ENCODE data around the gene SH3PXD2A.
"Not testable (repeated sequence)": the region's sequence is repeated elsewhere in the genome, so short reads cannot be mapped to it uniquely, and the experiment has no call there.

SH3PXD2A gene

GRCh38 chr10:103829278-103829677 lies 26.1 kb downstream of the SH3PXD2A start:
- no peak for DNase-seq

GRCh38 chr10:103828587-103829197 lies 26.7 kb downstream of the SH3PXD2A start:
- no peak for DNase-seq

- DNase-seq: no peak
Measured at GRCh38 chr10:103828107-103828506, 27.3 kb downstream of the SH3PXD2A start.

GRCh38 chr10:103826885-103827284 lies 28.5 kb downstream of the SH3PXD2A start:
- no peak for DNase-seq

- DNase-seq: no peak
Measured at GRCh38 chr10:103824281-103824680, 31.1 kb downstream of the SH3PXD2A start.

GRCh38 chr10:103823706-103824272 lies 31.6 kb downstream of the SH3PXD2A start:
- no peak for DNase-seq

GRCh38 chr10:103822800-103823199 lies 32.6 kb downstream of the SH3PXD2A start:
- DNase-seq: no peak

GRCh38 chr10:103822107-103822716 lies 33.2 kb downstream of the SH3PXD2A start:
- no peak for DNase-seq

GRCh38 chr10:103820101-103821062 lies 35.0 kb downstream of the SH3PXD2A start:
- no peak for DNase-seq

- DNase-seq: no peak
Measured at GRCh38 chr10:103819493-103819892, 35.9 kb downstream of the SH3PXD2A start.

- DNase-seq: no peak
Measured at GRCh38 chr10:103818765-103819374, 36.5 kb downstream of the SH3PXD2A start.

- no peak for DNase-seq
Measured at GRCh38 chr10:103818105-103818504, 37.3 kb downstream of the SH3PXD2A start.

- no peak for DNase-seq
Measured at GRCh38 chr10:103816431-103816830, 38.9 kb downstream of the SH3PXD2A start.

- DNase-seq: no peak
Measured at GRCh38 chr10:103814626-103815370, 40.6 kb downstream of the SH3PXD2A start.

- DNase-seq: no peak
Measured at GRCh38 chr10:103814105-103814504, 41.3 kb downstream of the SH3PXD2A start.

GRCh38 chr10:103813312-103813711 lies 42.1 kb downstream of the SH3PXD2A start:
- not testable (repeated sequence) for DNase-seq

GRCh38 chr10:103812432-103812831 lies 42.9 kb downstream of the SH3PXD2A start:
- no peak for DNase-seq

- no peak for DNase-seq
Measured at GRCh38 chr10:103812004-103812403, 43.4 kb downstream of the SH3PXD2A start.

- DNase-seq: no peak
Measured at GRCh38 chr10:103811463-103811862, 43.9 kb downstream of the SH3PXD2A start.

GRCh38 chr10:103808780-103809179 lies 46.6 kb downstream of the SH3PXD2A start:
- no peak for DNase-seq

- DNase-seq: no peak
Measured at GRCh38 chr10:103807996-103808395, 47.4 kb downstream of the SH3PXD2A start.

Data from CD4-positive, alpha-beta T cell treated with Interleukin-17A for 1 hour (primary cell).